GM19468 (cell line): ENCODE results near the gene GFOD1.

Experiments used
- ATAC-seq: cut with Tn5 transposase; IDR thresholded peaks from one replicate; pipeline ENCODE4 v1.9.1; 2021; ENCODE audit warnings: mild to moderate bottlenecking, moderate library complexity, moderate number of reproducible peaks; ENCODE audit not compliant: unreplicated experiment; ENCODE audit errors: extremely low read depth

The GFOD1 gene

DNA sequence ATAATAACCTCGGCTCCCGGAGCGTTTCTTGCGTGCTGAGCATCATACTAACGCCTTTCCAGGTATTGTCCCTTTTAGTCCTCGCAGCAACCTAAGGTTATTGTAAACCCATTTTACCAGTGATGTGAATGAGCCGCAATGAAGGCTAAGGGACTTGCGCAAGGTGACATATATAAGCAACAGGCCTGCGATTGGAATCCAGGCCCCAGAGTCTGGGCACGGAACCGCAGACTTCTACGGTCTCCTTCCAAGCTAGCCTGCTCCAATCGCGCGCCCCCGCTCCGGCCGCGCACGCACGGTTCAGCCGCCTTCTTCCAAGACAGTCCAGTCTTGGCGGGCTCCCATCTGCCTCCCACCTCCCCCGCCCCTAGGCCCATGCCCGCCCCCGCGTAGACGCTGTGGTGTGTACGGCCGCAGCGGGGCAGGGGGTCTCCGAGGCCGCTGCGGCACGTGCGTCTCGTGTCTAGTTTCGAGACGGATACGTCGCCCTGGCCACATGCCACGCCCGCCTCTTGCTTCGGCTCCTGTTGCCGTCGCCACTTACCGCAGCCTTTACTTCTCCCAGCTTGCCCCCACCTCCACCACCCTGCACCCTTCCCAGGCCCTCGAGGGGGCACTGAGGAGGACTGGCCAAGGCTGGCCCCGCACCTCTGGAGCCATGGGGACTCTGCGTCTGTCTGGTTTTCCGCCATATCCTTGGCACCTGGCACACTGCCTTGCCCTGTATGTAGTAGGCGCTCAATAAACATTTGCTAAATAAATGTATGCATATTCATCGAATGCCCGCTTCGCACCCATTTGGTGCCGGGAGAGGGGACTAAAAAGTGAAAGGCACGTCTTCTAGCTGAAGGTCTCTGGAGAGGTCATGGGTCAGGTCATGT, 855 bp upstream of the GFOD1 start:
- ATAC-seq, result no peak

- no peak for ATAC-seq
These were observed 700 bp downstream of the GFOD1 start for GRCh38 chr6:13486679-13487121.

GRCh38 chr6:13485923-13486562, 1.4 kb downstream of the GFOD1 start:
- no peak for ATAC-seq

- ATAC-seq, result no peak
These were observed 2.1 kb downstream of the GFOD1 start for GRCh38 chr6:13485303-13485702.

GRCh38 chr6:13484827-13485226, 2.6 kb downstream of the GFOD1 start:
- ATAC-seq, result no peak

- ATAC-seq, result no peak
These were observed 3.2 kb downstream of the GFOD1 start for GRCh38 chr6:13484138-13484708.

- no peak for ATAC-seq
These were observed 6.5 kb downstream of the GFOD1 start for GRCh38 chr6:13480631-13481501.

- ATAC-seq, result no peak
These were observed 7.4 kb downstream of the GFOD1 start for GRCh38 chr6:13479971-13480434.

DNA sequence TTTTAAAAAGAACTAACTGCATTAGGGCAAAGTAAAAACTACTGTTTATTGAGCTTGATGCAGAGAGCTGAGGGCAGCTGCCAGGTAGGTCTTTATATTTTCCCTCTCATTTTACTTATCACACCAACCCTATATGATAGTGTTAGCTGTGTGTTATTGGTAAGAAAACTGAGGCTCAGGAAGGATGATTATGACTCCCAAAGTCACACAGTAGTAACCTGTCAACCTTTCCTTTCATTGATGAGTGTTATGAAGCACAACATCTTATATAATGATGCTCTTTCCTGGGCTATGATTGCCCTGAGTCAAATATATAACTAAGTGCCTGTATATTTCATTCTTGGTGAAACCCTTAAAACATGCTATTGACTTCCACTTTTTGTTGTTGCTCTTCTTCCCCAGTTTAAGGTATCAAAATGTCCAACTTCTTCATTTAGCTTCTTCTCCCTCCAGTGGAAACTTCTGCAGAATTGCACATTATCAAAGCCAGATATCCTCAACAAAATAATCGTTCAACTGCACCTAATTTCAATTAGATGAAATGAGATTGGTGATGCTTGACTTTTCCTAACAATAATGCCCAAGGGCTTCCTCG, 8.1 kb downstream of the GFOD1 start:
- ATAC-seq, result no peak

DNA sequence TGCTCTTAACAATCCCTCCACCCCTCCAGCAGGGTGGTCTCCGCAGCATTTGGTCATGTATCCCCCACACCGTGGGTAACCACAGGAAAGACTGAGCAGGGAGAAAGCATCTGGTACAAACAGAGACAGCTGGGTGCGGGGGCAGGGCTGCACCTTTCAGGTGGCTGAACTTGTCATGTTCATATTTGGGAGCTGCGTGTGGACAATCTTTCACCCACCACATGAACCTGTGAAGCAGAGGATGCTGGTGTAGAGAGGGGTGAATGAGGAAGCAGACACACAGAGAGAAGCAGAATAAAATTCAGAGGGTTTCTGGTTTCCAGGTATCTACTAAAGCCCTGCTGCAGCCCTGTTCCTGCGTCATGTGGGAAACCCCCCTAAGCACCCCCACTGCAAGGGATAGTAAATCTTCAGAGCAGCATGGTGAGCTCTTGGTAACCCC, 8.9 kb downstream of the GFOD1 start:
- no peak for ATAC-seq

- no peak for ATAC-seq
These were observed 12.6 kb downstream of the GFOD1 start for GRCh38 chr6:13474787-13475186.

DNA sequence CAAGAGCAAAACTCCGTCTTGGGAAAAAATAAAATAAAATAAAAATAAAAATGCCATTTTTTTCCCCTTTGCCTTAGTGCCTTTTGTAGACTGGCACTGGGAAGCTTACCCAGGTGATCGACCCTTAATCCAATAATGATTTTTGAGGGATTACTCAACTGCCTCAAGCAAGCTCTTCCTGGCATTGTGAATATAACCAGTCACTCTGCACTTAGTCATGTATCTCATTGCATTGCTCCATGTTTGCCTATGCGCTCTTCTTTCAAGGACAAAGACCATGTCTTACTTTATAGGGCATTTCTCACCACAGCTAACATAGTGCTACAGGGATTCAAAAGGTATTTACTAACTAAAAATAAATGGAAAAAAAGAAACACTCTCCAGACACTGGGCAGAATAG, 13.0 kb downstream of the GFOD1 start:
- no peak for ATAC-seq

- ATAC-seq, result no peak
These were observed 13.6 kb downstream of the GFOD1 start for GRCh38 chr6:13473768-13474165.

GRCh38 chr6:13472976-13473767, 14.2 kb downstream of the GFOD1 start:
- no peak for ATAC-seq

DNA sequence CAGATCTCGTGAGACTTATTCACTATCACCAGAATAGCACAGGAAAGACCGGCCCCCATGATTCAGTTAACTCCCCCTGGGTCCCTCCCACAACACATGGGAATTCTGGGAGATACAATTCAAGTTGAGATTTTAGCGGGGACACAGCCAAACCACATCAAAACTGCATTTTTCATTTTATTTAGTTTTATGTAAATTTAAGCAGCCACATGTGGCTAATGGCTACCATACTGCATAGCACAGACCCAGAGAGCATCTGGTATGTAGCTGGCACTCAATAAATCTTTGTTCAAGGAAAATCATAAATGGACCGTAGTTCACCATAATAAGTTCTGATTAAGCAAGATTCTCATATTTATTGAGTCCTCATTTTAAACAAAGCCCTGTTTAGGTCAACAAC, 15.3 kb downstream of the GFOD1 start:
- ATAC-seq, result no peak

DNA sequence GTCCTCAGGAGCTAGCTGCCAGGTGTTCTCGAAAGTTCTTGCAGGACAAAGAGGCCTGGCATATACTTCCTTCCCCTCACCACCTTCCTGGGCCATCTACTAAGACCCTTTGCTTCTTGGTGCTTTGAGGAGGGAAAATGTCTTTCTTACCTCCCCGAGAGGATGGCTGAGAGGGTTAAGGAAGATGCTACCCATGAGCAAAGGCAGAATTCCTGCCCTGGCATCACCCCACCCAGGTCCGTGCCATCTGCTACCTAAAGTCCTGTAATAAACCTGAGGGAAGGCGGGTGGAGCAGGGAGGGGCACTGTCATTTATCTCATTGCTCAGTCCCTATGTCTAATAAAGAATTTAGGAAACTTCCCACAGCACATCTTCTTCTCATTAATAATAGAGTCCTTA, 16.2 kb downstream of the GFOD1 start:
- ATAC-seq, result no peak

DNA sequence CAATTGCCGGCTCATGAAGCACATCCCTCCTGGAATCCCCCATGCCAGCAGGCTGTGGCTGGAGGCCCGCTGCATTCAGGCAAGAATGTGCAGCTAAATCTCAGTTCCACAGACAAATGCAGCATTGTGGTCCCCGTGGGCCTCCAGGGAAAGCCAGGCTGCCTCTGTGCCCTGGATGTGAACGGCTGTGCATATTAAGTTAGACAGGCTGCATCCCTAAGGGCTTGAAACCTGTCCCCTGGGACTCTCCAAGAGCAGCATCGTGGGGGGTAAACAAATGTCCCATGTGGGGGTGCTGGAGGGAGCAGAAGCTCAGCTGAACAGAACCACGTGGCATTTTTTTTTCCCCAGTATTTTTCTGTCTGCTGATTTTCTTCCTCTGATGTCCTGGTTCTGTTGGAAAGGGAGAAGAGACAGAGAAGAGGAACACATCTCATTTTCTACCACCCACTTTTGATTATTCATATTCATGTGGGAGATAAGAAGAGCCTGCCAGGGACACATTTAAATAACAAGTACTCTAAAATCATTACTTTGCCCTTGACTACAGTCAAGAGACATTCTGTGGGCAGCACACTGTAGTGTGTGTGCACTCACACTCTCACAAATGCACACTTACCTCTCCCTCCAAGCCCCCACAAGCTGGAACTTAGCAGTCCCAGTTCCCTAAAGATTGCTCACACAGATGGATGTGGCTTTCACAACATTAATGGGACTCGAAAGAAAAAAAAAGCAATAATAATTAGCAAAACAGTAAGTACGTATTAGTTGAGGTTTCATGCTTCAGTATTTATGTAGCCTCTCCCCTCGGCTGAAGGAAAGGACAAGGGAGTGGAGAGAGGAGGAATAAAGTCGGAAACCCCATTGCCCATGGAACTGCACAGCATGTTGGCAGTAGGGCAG, 16.9 kb downstream of the GFOD1 start:
- ATAC-seq, result no peak

GRCh38 chr6:13469693-13470092, 17.7 kb downstream of the GFOD1 start:
- no peak for ATAC-seq
